GM13976 (cell line): Measurements from ENCODE around the gene FAM120A.
"Not testable (repeated sequence)": the region's sequence is repeated elsewhere in the genome, so short reads cannot be mapped to it uniquely, and the experiment has no call there.

Experiments
- DNase-seq: peaks from one replicate; pipeline ENCODE4 v3.0.0; 2012; ENCODE audit warnings: low spot score
- in situ Hi-C: fragments of 300-500 bp; cut with MboI; formaldehyde crosslinking; loops from one replicate; pipeline ENCODE4 v1.12.0; 2022; ENCODE audit warnings: low sequenced_read_pairs, mixed read lengths, inconsistent platforms; ENCODE audit not compliant: unreplicated experiment
- TF ChIP-seq, protein P1 (sequence below): IDR thresholded peaks from 2 replicates; pipeline ENCODE4 v1.5.1; 2012; ENCODE audit warnings: borderline replicate concordance, mild to moderate bottlenecking; ENCODE audit not compliant: insufficient read depth; ENCODE audit errors: extremely low read depth, missing control alignments, control extremely low read depth

The FAM120A gene

DNA sequence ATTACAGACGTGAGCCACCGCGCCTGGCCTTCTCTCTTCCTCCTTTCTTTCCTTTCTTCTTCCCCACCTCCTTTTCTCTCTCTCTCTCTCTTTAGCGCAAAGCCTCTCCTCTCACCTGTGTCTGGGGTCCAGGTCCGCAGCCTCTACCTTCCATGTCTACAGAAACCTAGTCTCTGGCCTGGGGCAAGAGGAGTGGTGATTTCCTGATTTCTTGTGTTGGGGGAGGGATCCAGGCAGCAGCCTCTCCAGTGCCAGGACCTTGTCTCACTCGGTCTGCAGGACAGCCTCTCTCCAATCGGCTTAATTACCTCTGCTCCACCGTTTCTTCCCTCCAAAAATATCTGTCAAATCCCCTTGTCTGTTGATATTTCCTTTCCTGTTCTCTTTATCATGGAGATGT lies 16.1 kb upstream of the FAM120A start:
- TF ChIP-seq, protein P1, sequence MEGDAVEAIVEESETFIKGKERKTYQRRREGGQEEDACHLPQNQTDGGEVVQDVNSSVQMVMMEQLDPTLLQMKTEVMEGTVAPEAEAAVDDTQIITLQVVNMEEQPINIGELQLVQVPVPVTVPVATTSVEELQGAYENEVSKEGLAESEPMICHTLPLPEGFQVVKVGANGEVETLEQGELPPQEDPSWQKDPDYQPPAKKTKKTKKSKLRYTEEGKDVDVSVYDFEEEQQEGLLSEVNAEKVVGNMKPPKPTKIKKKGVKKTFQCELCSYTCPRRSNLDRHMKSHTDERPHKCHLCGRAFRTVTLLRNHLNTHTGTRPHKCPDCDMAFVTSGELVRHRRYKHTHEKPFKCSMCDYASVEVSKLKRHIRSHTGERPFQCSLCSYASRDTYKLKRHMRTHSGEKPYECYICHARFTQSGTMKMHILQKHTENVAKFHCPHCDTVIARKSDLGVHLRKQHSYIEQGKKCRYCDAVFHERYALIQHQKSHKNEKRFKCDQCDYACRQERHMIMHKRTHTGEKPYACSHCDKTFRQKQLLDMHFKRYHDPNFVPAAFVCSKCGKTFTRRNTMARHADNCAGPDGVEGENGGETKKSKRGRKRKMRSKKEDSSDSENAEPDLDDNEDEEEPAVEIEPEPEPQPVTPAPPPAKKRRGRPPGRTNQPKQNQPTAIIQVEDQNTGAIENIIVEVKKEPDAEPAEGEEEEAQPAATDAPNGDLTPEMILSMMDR: no peak
- no peak for DNase-seq
- in situ Hi-C loops: no loop called here

GRCh38 chr9:93436218-93436617 lies 15.3 kb upstream of the FAM120A start:
- TF ChIP-seq, protein P1: no peak
- DNase-seq: no peak
- in situ Hi-C loops: no loop called here

DNA sequence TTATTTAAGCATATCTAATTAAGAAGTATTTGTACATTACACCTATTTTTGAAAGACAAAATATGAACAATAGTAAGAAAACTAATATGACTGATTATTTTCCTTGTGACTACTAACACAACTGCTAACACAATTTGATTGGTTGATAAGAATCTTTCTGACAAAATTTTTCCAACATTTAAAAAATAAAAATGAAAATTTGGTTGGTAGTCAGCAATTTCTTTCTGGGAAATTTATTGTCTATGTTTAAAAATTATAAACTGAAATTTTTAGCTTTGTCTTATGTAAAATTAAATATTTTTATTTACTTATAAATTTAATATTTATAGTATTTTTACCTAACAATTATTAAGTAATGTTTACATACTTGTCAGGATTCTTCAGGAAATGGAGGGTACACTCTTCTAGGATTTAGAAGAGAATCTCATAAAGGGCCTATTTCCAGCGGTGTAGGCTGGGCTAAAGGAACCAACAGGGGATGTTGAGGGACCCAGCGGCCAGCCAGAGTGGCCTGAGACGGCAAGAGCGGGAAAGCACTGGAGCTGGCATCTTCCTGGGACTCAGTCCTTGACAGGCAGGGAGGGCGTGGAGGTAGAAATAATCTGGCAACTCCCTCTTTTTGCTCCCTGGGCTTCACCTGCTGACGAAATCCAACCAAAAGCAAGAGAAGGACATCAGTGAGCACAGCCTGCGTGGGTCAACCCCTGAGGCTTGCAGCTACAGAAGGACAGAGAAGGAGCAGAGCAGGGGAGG lies 14.7 kb upstream of the FAM120A start:
- no peak for DNase-seq
- TF ChIP-seq, protein P1: no peak
- in situ Hi-C loops: no loop called here

GRCh38 chr9:93437996-93438395 lies 13.5 kb upstream of the FAM120A start:
- DNase-seq: no peak
- in situ Hi-C loops: no loop called here
- TF ChIP-seq, protein P1: no peak

DNA sequence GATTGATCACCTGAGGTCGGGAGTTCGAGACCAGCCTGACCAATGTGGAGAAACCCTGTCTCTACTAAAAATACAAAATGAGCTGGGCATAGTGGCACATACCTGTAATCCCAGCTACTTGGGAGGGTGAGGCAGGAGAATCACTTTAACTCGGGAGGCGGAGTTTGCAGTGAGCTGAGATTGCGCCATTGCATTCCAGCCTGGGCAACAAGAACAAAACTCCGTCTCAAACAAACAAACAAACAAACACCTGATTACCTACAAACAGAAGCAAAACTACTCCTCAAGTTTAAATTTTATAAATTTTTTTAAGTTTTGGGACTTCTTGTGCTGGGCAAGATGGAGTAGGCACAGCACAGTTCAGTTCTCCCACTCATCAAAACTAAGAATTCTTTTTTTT lies 12.2 kb upstream of the FAM120A start:
- DNase-seq, in situ Hi-C loops: not testable (repeated sequence)

DNA sequence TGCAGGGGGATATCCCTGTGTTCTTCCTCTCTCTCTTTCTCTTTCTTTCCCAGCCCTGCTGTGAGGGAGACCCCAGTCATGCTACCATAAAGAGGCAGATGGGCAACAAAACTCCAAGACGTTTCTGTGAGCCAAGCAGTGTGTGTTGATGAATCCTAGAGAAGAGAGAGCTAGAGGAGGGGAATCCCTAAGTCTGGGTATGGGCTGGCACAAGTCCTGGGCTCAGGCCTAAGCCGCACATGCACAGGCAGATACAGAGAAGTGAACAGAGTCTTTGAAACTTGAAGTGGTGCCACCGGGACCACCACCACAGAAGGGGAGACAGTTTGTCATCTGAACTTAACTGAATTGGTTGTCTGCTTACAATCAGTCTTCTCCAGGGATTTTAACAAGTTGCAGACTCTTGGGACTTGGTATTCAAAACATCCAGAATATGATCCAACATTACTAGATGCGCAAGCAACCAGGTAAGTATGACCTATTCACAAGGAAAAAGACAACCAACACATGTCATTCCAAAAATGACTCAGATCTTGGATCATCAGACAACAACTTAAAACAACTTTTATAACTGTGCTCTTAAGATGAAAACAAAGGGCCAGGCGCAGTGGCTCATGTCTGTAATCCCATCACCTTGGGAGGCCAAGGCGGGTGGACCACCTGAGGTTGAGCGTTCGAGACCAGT lies 10.4 kb upstream of the FAM120A start:
- TF ChIP-seq, protein P1: no peak
- DNase-seq: no peak
- in situ Hi-C loops: no loop called here

- DNase-seq: no peak
- in situ Hi-C loops: no loop called here
Observed at GRCh38 chr9:93446073-93446472, 5.4 kb upstream of the FAM120A start.

More at GRCh38 chr9:93446073-93446472, 5.4 kb upstream of the FAM120A start:
- TF ChIP-seq, protein P1: no peak
